PC-3 (cell line): ENCODE data around the gene RFTN1.

Source experiments
- CTCF ChIP-seq: fragments of 300-600 bp; sonication (generic); conservative IDR thresholded peaks from 2 replicates; pipeline ENCODE4 v1.5.1; 2017; ENCODE audit warnings: antibody characterized with exemption, low read depth, mild to moderate bottlenecking, low read length
- EZH2 ChIP-seq: fragments of 300-600 bp; sonication (generic); IDR thresholded peaks from one replicate; pipeline ENCODE4 v1.6.1; 2017; ENCODE audit warnings: antibody characterized with exemption, mild to moderate bottlenecking, low read length; ENCODE audit not compliant: unreplicated experiment

GRCh38 chr3:16496008-16496407 is 17.5 kb downstream of the RFTN1 start:
- TF ChIP-seq CTCF, result no peak
- TF ChIP-seq EZH2, result no peak
